HL-60/S4 treated with phorbol 12-myristate 13-acetate at 8.2 ng/mL for 4 days and 3 days (cell line): ENCODE data around the gene MINAR1.
"Not testable (repeated sequence)": the region's sequence is repeated elsewhere in the genome, so short reads cannot be mapped to it uniquely, and the experiment has no call there.

Experiments
- in situ Hi-C: fragments of 300-500 bp; cut with MboI; formaldehyde crosslinking; loops from 2 replicates; pipeline ENCODE4 v1.15.0; 2022; ENCODE audit warnings: low sequenced_read_pairs

MINAR1 gene, protein sequence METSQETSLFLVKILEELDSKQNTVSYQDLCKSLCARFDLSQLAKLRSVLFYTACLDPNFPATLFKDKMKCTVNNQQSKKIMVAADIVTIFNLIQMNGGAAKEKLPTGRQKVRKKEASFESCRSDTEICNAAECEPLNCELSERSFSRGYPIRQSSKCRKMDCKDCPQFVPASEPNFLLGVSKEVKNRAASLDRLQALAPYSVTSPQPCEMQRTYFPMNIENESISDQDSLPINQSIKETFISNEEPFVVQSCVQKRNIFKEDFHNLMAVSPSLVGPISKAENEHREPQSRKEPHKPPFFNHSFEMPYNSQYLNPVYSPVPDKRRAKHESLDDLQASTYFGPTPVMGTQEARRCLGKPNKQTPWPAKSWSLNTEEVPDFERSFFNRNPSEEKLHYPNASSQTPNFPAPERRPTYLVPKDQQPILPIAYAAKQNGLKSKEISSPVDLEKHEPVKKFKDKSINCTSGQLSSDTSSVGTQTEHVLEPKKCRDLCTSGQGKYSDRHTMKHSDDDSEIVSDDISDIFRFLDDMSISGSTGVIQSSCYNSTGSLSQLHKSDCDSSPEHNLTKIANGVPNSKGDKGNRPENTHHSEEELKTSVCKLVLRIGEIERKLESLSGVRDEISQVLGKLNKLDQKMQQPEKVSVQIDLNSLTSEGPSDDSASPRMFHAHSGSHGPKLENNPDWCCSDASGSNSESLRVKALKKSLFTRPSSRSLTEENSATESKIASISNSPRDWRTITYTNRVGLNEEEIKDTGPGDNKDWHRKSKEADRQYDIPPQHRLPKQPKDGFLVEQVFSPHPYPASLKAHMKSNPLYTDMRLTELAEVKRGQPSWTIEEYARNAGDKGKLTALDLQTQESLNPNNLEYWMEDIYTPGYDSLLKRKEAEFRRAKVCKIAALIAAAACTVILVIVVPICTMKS

DNA sequence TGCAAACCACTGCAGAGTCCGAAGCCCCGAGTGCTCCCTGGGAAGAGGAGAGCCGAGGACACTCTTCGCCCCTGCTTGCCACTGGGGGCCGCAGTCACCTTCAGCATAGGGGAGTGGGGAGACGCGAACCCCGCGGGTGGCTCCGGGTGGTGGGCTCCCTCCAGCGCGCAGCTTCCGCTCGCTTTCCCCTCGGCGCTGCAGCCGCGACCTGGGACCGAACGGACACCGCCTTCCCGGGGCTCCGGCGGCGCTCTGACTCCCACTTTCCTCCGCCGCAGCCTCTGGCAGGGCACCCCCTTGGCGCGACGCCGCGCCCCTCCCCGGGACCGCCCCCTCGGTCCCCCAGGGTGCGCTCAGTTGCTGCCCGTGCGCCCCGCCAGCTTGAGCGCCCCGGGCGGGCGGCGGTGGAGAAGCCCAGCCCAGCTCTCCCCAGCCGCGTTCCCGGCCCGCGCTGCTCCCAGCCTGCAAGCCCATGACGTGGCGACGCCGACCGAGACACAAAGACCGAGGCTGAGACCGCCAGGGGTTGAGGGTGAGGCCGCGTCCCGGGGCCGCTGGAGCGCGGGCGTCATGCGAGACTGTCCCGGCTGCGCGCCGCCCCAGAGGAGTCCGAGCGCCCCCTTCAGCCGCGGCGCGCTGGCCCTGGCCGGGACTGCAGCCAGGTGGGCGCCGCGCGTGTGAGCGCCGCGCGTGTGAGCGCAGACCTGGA is at the start of gene MINAR1:
Gene MINAR1, plus strand, starts transcription at position 701 of the 709 bp plus-strand sequence. CDS start 23,812 bp downstream, outside the sequence.
- in situ Hi-C loops, result no loop called here

DNA sequence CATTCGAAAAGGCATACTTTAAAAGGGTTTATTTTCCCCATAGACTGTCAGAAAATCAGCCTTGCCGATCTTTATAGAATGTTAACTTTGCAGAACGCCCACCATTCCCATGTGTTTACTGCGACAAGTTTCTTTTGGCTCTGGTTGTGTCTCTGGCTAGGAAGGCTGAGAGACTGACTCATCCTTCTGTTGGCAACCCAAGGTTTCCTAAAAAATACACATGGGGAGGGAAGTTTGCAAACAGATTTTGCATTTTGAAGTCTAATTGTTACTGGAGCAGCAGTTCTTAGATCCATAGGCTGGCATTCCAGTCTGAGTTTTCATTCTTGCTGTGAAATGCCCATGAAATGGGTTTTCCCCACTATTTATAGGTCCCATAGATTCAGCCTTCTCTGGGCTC is 37.9 kb upstream of the MINAR1 start:
- in situ Hi-C loops, result no loop called here

GRCh38 chr15:79396850-79397249 is 35.3 kb upstream of the MINAR1 start:
- in situ Hi-C loops, result no loop called here

GRCh38 chr15:79397269-79397910 is 34.7 kb upstream of the MINAR1 start:
- in situ Hi-C loops, result no loop called here

DNA sequence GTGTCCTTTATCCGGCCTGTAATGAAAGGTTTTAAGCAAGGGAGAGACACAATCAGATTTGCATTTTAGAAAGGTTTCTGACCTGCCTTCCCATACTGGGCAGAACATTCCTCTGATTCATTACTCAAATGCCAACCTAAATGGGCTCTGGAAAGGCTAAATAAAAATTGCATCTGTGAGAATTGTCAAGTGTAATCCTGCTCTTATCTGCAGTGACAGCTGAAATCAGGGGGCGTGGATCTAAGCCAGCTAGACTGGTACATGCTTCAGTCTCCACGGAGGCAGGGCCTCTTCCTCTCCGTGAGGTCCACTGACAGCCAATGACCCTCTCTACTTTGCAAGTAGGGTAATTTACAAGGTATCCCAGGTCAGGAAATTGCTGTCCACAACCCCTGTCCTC is 32.5 kb upstream of the MINAR1 start:
- in situ Hi-C loops, result no loop called here

GRCh38 chr15:79400650-79401049 is 31.5 kb upstream of the MINAR1 start:
- in situ Hi-C loops, result no loop called here

DNA sequence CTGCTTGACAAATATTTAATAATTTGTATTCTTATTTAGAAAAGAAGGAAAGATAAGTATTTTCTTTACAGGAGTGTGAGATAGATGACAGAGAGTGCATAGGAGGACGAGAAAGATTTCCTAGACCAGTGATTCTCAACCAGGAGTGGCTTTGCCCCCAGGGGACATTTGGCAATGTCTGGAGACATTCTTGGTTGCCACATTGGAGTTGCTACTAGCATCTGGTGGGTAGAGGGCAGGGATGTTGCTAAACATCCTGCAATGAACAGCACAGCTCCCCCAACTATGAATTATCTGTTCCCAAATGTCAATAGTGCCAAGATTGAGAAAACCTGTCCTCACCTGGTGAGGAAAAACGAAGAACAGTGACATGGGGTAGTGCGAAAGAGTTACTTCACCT is 30.8 kb upstream of the MINAR1 start:
- in situ Hi-C loops, result no loop called here

DNA sequence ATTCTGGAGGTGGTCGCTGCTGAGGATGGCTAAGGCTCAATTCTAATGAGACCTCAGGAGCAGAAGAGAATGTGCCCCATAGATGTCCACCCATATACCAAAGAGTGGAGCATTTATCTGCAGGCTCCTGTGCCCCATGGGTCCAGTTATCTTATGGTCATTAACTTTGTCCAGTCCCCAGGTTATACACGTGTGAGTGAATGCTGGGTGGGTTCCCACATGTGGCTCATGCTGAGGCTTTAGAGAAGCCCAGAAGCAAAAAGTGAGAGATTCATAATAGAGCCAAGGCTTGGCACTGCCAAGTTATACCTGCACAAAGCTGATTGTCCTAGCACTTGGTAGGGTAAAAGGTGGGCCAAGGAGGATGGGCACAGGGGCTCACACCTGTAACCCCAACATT is 30.0 kb upstream of the MINAR1 start:
- in situ Hi-C loops, result no loop called here

DNA sequence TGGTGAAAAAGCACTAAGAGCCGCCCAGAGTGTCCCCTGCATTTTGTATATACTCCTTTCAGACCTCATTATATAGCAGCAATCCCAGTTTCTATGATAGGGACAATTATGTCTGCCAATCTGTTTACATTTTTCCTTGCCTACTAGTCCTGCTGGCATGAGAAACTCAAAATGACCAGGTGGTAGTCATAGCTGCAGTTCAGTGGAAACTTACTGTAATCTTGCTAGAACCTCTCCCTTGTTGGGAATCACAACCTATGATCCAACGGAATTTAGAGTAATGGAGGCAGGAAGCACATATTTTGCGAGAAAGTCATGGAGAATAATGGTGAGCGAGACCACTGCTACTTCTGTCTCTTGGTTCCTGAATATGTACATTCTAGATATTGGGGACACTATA is 28.6 kb upstream of the MINAR1 start:
- in situ Hi-C loops, result no loop called here

- in situ Hi-C loops, result no loop called here
These were observed 25.9 kb upstream of the MINAR1 start for GRCh38 chr15:79406210-79406609.

GRCh38 chr15:79408041-79408440 is 24.1 kb upstream of the MINAR1 start:
- in situ Hi-C loops, result no loop called here

DNA sequence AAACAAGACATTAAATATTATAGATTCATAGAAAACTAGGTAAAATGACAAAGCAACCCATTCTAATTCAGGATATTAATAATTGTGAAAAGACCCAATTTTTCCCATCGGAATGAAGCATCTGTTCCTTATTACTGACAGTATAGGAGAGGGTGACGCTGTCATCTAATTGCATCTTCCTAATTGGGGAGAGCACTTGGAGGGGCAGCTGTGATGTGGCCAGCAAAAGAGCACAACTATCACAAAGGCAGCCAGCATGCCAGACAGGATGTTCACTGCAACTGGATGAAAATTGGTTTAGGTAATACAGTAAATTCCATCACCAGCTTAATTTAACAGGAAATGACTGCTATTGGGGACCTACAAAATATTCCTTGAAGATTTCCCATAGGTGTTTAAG is 21.9 kb upstream of the MINAR1 start:
- in situ Hi-C loops, result no loop called here

DNA sequence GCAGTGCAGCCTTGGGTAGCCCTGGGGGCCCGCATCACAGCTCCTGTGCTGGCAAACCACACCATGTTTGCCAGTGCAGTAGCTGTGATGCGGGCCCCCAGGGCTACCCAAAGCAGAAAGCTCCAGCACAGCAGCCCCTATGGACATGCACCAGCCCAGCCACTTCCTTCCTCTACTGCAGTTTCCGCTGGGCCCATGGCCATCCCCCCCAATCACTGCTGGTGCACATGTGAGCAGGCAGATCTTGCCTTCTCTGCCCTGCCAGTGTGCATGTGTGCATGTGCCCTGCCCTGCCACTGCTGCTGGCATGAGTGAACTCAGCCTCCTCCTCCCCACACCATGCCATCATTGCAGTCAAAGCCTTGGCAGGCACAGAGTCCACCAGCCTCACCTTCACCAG is 20.1 kb upstream of the MINAR1 start:
- in situ Hi-C loops, result no loop called here

DNA sequence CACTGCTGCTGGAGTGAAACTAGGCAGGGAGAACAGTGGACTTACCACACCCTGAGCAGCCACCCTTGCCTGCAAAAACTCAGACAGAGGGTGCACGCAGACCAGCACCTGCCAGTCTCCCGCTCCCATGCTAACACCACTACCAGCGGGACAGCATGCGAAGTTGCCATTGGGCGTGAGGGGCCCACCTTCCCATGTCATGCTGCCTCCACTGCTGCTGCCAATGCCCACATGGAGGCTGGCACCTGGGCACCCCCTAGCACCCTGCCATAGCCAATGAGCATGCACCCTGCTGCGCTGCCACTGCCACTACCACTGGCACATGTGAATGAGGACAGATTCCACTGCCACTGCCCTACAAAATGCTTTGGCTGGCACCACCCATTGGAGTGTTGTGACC is 19.7 kb upstream of the MINAR1 start:
- in situ Hi-C loops, result no loop called here

- in situ Hi-C loops, result no loop called here
These were observed 15.3 kb upstream of the MINAR1 start for GRCh38 chr15:79416876-79417275.

GRCh38 chr15:79418693-79419279 is 13.3 kb upstream of the MINAR1 start:
- in situ Hi-C loops, result no loop called here

- in situ Hi-C loops, result no loop called here
These were observed 6.4 kb upstream of the MINAR1 start for GRCh38 chr15:79425591-79426295.

DNA sequence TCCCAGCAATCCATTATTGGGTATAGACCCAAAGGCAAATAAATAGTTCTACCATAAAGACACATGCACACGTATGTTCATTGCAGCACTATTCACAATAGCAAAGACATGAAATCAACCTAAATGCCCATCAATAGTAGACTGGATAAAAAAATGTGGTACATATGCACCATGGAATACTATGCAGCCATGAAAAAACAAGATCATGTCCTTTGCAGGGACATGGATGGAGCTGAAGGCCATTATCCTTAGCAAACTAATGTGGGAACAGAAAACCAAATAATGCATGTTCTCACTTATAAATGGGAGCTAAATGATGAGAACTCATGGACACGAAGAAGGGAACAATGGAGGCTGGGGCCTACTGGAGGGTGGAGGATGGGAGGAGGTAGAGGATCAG is 5.2 kb upstream of the MINAR1 start:
- in situ Hi-C loops, result not testable (repeated sequence)

DNA sequence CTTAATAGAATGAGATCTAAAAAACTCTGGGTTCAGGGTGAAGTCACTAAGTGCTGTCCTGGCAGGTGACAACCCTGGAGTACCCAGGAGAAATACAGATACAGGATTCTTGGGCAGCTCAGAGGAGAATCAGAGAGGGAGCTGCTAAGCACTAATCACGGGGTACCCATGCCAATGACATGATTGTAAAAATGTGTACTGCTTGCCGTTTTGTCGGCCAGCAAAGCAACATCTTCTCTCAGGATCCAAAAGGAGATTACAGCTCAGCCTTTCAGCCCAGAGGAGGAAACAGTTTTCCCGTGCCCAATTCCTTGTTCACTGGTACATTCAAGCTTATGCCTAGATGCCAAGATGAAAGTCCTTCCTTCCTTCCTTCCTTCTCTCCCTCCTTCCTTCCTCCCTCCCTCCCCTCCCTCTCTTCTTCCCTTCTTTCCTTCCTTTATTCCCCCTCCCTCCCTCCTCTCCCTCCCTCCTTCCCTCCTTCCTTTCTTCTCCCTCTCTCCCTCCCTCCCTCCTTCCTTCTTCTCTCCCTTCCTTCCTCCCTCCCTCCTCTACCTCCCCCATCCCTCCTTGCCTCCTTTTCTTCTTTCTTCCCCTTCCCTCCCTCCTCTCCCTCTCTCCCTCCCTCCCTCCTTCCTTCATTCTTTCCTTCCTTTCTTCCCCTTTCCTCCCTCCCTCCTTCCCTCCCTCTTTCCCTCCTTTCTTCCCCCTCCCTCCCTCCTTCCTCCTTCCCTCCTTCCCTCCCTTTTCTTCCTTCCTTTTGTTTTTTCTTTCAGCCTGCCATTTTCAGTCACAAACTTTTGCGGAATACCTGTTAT is 4.1 kb upstream of the MINAR1 start:
- in situ Hi-C loops, result no loop called here
